ENCODE results near the gene FKBP1A.

- no peak for TF ChIP-seq CTCF (IDR thresholded peaks at IDR 0.05 in 2 of 3, conservative IDR thresholded peaks at IDR 0.05 in 1 of 3; ENCODE audit: control insufficient read depth in 2 of 3, extremely low read depth in 1 of 3, insufficient read depth in 1 of 3, low read depth in 3 of 3, low read length in 3 of 3)
- TF ChIP-seq SUPT20H (IDR thresholded peaks at IDR 0.05; ENCODE audit: borderline replicate concordance, control insufficient read depth, low read depth, low read length) = no peak
- no peak for TF ChIP-seq HDAC2 (IDR thresholded peaks at IDR 0.05)
- TF ChIP-seq, protein P1, sequence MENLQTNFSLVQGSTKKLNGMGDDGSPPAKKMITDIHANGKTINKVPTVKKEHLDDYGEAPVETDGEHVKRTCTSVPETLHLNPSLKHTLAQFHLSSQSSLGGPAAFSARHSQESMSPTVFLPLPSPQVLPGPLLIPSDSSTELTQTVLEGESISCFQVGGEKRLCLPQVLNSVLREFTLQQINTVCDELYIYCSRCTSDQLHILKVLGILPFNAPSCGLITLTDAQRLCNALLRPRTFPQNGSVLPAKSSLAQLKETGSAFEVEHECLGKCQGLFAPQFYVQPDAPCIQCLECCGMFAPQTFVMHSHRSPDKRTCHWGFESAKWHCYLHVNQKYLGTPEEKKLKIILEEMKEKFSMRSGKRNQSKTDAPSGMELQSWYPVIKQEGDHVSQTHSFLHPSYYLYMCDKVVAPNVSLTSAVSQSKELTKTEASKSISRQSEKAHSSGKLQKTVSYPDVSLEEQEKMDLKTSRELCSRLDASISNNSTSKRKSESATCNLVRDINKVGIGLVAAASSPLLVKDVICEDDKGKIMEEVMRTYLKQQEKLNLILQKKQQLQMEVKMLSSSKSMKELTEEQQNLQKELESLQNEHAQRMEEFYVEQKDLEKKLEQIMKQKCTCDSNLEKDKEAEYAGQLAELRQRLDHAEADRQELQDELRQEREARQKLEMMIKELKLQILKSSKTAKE (IDR thresholded peaks at IDR 0.05; ENCODE audit: low read depth, poor library complexity, severe bottlenecking) = no peak
- TF ChIP-seq TAF1 (IDR thresholded peaks at IDR 0.05; ENCODE audit: borderline replicate concordance, low read depth, low read length) = no peak
- TF ChIP-seq MYC (IDR thresholded peaks at IDR 0.05; ENCODE audit: insufficient read depth, insufficient read length, insufficient replicate concordance, low read length, severe bottlenecking) = no peak
- TF ChIP-seq SIN3A (IDR thresholded peaks at IDR 0.05; ENCODE audit: low read depth, low read length) = no peak
These were observed 58.1 kb downstream of the FKBP1A start for GRCh38 chr20:1334761-1335160.

Data from GM12878 (cell line).